Measurements from ENCODE around the gene CSPG5.

Gene CSPG5

GRCh38 chr3:47536221-47536891 lies 42.3 kb downstream of the CSPG5 start:
- no peak for DNase-seq

DNA sequence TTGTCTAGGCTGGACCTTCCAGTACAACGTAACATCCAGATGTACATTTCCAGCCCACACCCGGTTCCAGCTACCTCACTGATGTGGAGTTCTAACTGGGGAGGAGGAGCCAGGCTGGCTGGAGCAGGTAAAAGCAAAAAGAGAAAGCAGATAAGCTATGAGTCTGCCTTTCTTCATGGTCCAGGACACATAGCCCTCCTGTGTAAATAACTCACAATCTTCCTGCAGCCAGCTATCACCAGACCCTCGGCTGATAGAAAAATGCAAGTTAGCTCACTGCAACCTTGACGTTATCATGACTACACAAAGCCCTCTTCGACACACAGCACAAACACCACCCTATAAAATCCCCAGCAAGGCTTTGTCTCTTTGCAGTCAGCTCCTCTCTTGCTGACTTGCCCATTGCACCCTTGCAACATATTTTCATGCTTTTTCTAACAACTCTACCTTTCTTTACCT lies 44.6 kb downstream of the CSPG5 start:
- no peak for DNase-seq

GRCh38 chr3:47533481-47533880 lies 45.2 kb downstream of the CSPG5 start:
- peak in 1 of 5 experiments; percentile 43 for DNase-seq

DNA sequence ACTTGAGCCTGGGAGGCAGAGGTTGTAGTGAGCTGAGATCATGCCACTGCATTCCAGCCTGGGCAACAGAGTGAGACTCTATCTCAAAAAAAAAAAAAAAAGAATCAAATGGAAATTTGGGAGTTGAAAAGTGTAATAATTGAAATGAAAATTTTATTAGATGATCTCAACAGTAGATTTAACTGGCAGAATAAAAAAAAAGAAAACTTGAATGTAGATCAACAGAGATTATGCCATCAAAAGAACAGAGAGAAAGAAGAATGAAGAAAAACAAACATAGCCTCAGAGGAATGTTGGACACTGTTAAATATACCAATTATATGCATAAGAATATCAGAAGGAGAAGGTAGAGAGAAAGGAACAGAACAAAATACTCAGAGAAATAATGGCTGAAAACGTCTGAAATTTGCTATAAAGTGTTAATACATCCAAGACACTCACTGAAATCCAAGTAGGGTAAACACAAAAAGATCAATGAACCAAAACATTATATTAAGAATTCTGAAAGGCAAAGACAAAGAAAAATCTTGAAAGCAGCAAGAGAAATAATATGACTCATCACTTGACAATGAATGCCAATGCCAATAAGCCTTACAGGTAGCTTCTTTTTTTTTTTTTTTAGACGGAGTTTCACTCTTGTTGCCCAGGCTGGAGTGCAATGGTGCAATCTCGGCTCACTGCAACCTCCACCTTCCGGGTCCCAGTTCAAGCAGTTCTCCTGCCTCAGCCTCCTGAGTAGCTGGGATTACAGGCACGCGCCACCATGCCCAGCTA lies 50.5 kb downstream of the CSPG5 start:
- no peak for DNase-seq

- DNase-seq = no peak
These were observed 53.0 kb downstream of the CSPG5 start for GRCh38 chr3:47525617-47526016.

DNA sequence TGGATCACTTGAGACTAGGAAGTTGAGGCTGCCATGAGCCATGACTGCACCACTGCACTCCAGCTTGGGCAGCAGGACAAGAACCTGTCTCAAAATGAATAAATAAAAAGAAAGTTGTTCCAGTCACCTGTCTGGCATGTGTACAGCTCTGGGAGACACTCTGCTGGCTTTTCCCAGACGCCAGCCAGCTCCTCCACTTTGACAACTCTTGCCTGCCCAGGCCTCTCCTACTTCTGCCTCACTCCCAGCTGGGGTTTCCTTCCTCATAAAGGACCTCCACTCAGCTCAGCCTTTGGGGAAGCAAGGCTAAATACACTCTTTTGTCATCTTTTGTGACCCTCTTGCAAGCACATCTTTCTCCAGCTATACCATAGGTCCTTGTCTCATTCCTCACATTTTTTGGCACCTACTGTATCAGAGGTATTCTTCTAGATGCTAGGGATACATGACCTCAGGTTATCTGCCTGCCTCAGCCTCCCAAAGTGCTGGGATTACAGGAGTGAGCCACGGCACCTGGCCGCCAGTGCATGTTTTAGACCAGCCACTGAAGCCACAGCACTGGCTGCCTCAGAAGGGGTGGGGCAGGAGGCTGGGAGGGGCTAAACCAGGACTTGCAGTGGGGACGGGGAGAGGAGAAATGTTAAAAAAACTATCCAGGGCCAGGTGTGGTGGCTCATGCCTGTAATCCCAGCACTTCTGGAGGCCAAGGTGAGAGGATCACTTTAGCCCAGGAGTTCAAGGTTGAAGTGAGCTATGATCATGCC lies 55.2 kb downstream of the CSPG5 start:
- no peak for DNase-seq

GRCh38 chr3:47522082-47522987 lies 56.3 kb downstream of the CSPG5 start:
- peak; percentile 26 to 85 (median 55) for DNase-seq

GRCh38 chr3:47520756-47521155 lies 57.9 kb downstream of the CSPG5 start:
- DNase-seq = no peak

GRCh38 chr3:47517937-47518336 lies 60.7 kb downstream of the CSPG5 start:
- DNase-seq = no peak

GRCh38 chr3:47515864-47516319 lies 62.8 kb downstream of the CSPG5 start:
- no peak for DNase-seq

DNA sequence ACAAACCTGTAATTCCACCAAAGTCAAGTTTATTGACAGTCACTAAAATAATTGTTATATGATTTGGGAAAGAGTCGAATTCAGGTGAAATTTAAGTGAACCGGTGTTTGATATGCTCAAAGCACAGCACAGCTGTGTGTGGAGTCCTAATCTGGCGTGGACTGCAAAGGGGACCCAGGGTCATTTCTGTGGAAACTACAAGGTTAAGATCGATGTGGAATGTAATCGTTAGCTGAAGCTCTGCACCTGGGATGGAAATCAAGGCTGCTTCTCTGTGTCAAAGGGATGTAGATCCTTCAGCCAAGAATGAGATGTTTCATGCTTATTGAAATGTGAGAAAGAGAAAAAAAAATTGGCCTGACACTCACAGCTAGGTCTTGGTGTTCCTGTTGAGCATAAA lies 63.6 kb downstream of the CSPG5 start:
- DNase-seq = no peak

GRCh38 chr3:47513125-47513929 lies 65.3 kb downstream of the CSPG5 start, which contains the start of gene ELP6:
Gene ELP6, minus strand, starts transcription at chr3:47513712. Its CDS starts 122 bp downstream, at chr3:47513590.
- peak; percentile 92 to 98 (median 97) for DNase-seq

- peak in 3 of 5 experiments; percentile 5 to 52 (median 13) for DNase-seq
These were observed 66.1 kb downstream of the CSPG5 start for GRCh38 chr3:47512416-47513124.

Measured in T-helper 2 cell (primary cell).